Cardiac muscle cell (in vitro differentiated cells and primary cell): ENCODE data around the gene POLR3H. TPM values are rescaled to one million over a fixed set of nuclear protein-coding genes. Genes with fewer than 3 reads are reported as not detected.
A peak's percentile ranks its signal among the peaks of the same experiment; 100 is the strongest.

ENCODE experiments used
- DNase-seq, 2 donors: peaks; one replicate each; pipeline versions ENCODE4 v3.0.0 to v3.0.0-alpha.2; 2010 to 2017; ENCODE audit warnings: low read depth in 1 of 2, low spot score in 1 of 2
- H3K27ac ChIP-seq: fragments of 200-600 bp; sonication (generic); 2 replicates; pipeline ENCODE4 v1.5.1; 2016
- H3K27me3 ChIP-seq: fragments of 200-600 bp; sonication (generic); 2 replicates; pipeline ENCODE4 v1.6.0; 2016; ENCODE audit warnings: control low read depth
- H3K36me3 ChIP-seq: fragments of 200-600 bp; sonication (generic); 2 replicates; pipeline ENCODE4 v1.5.1; 2016; ENCODE audit warnings: control low read depth
- H3K4me1 ChIP-seq: fragments of 200-600 bp; sonication (generic); 2 replicates; pipeline ENCODE4 v1.8.1; 2017; ENCODE audit warnings: low read depth, mild to moderate bottlenecking, mixed run types
- H3K4me3 ChIP-seq: fragments of 200-600 bp; sonication (generic); 2 replicates; pipeline ENCODE4 v1.5.1; 2016; ENCODE audit warnings: mild to moderate bottlenecking
- H3K9me3 ChIP-seq: fragments of 200-600 bp; sonication (generic); 2 replicates; pipeline ENCODE4 v1.5.1; 2017; ENCODE audit warnings: low read depth, mild to moderate bottlenecking, control low read depth
- CTCF ChIP-seq: IDR thresholded peaks from 2 replicates; pipeline ENCODE4 v1.5.1; 2012; ENCODE audit warnings: low read depth, mild to moderate bottlenecking, low read length
- polyA plus RNA-seq: library from polyadenylated mRNA; unstranded; fragments of >200 nt; fragmentation: Nextera tagmentation; extraction: Ambion mirVana; gene quantifications from 2 replicates; pipeline ENCODE4 v1.2.1, GENCODE V29; 2016
- total RNA-seq: library from RNA; depleted of rRNA; stranded (reverse); fragments of >200 nt; gene quantifications from 2 replicates; pipeline ENCODE4 v1.2.3, GENCODE V29; 2016

Gene POLR3H
- total and polyA plus RNA-seq, 2 experiments from 2014 or later: 11.4 to 30.9 TPM

GRCh38 chr22:41518048-41518347 lies 26.3 kb downstream of the POLR3H start:
- TF ChIP-seq CTCF: no peak
- no peaks in the 10 kb centered on the region for H3K9me3 ChIP-seq
- no peak for DNase-seq
- H3K36me3 ChIP-seq: peaks cover 37% of the 10 kb centered on the region
- H3K27me3 ChIP-seq: no peaks in the 10 kb centered on the region
- no peak overlapping the region for H3K27ac ChIP-seq
- peaks cover 6% of the 10 kb centered on the region for H3K4me1 ChIP-seq
- no peak overlapping the region for H3K4me3 ChIP-seq

GRCh38 chr22:41517172-41518047 lies 26.9 kb downstream of the POLR3H start:
- no peak overlapping the region for H3K4me3 ChIP-seq
- H3K27ac ChIP-seq: no peak overlapping the region
- TF ChIP-seq CTCF: peak; percentile 91
- no peaks in the 10 kb centered on the region for H3K27me3 ChIP-seq
- peak; percentile 70 for DNase-seq
- H3K36me3 ChIP-seq: peaks cover 33% of the 10 kb centered on the region
- H3K4me1 ChIP-seq: peaks cover 12% of the 10 kb centered on the region
- no peaks in the 10 kb centered on the region for H3K9me3 ChIP-seq

GRCh38 chr22:41516462-41516861 lies 27.8 kb downstream of the POLR3H start:
- DNase-seq: no peak
- Histone ChIP-seq H3K4me3 (no peak overlapping the region), H3K27ac (no peak overlapping the region), H3K36me3 (peaks cover 33% of the 10 kb centered on the region), H3K4me1 (peaks cover 20% of the 10 kb centered on the region), H3K27me3 (no peaks in the 10 kb centered on the region), H3K9me3 (no peaks in the 10 kb centered on the region)
- TF ChIP-seq CTCF: no peak

- peak overlapping the region; percentile 88 for H3K27ac ChIP-seq
- no peak for TF ChIP-seq CTCF
Observed at GRCh38 chr22:41513391-41513790, 30.9 kb downstream of the POLR3H start.

GRCh38 chr22:41512421-41513194 lies 31.7 kb downstream of the POLR3H start:
- TF ChIP-seq CTCF: no peak
- Histone ChIP-seq H3K4me1 (peaks cover 25% of the 10 kb centered on the region), H3K36me3 (peaks cover 32% of the 10 kb centered on the region), H3K9me3 (no peaks in the 10 kb centered on the region), H3K4me3 (no peak overlapping the region), H3K27ac (peak overlapping the region; percentile 88), H3K27me3 (no peaks in the 10 kb centered on the region)
- peak; percentile 75 to 81 for DNase-seq

More at GRCh38 chr22:41513391-41513790, 30.9 kb downstream of the POLR3H start:
- Histone ChIP-seq H3K4me3 (no peak overlapping the region), H3K36me3 (peaks cover 25% of the 10 kb centered on the region), H3K4me1 (peaks cover 25% of the 10 kb centered on the region), H3K9me3 (no peaks in the 10 kb centered on the region), H3K27me3 (no peaks in the 10 kb centered on the region)
- no peak for DNase-seq
